Measurements from ENCODE around the gene STRIP1.
A peak's percentile ranks its signal among the peaks of the same experiment; 100 is the strongest.
"Not testable (repeated sequence)": the region's sequence is repeated elsewhere in the genome, so short reads cannot be mapped to it uniquely, and the experiment has no call there.

Gene STRIP1

DNA sequence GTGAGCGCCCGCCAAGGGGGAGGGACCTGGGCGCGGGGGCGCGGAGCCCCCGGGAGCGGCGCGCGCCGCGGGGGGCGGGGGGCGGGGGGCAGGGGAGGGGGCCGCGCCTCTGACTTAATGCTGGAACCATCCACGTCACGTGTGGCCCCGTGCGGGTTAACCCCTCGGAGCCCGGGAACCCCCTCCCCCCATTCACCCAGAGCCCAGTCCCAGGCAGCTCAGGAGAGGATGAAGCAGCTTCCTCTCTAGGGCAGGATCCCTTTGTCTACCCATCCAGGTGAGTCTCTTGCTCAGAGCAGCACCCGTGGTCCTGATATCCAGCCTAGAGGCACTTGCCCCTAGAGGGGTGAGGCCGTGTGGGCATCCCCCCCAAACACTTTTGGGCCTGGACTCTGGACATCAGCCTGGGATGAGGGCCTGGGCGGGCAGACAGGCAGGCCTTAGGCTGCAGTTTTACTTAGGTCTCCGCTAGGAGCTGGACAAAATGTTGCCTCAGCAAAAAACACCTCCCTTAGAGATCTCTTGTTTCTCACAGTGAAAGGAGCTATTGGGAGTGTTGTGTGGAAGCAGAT lies 36.3 kb downstream of the STRIP1 start, which contains the start of gene ALX3:
TSS of gene ALX3 (minus strand) at position 2 of the 572 bp plus-strand sequence. CDS start 60 bp downstream, outside the sequence.
- DNase-seq (ENCODE audit: low spot score): no peak

DNA sequence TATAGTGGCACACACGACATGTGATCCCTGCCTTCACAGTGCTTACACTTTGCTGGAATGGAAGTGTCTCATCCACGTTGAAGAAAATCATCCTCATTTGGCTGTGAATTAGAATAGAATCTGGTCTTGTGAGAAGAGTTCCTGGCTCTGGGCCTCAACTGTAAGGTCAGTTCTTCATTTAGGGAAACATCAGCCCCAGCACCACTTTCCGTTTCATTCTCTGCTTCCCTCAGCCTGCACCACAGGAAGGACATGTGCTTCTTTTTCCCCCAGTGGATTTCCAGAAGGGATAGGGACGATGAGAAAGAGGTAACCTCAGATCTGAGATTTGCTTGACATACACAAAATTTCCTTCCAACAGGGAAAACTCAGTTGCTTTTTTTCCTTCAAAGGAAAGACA lies 39.7 kb downstream of the STRIP1 start:
- no peak for DNase-seq (ENCODE audit: low spot score)

DNA sequence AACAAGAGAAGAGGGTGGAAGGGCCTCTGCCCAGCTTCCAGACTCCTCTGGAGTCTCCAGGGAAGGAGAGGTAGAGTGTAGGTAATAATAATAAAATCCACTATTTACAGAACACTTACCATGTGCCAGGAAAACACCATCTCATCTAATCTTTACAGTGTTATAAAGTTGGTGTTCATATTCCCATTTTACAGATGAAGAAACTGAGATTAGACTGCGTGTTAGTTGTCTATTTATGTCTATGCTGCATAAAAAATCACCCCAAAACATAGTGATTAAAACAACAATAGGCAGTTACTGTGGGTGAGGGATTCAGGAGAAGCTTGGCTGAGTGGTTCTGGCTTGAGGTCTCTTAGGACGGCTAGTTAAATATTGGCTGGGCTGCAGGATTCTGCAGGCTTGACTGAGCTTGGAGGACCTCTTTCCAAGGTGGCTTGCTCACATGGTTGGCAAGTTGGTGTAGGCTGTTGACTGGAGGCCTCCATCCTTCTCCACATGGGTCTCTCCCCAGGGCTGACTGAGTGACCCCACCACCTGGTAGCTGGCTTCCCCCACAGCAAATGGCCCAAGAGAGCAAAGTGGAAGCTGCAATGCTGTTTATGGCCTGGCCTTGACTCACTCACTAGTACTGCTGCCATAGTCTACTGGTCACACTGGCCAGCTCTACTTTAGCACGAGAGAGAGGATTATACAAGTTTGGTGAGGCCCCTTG lies 42.5 kb downstream of the STRIP1 start:
- no peak for DNase-seq (ENCODE audit: low spot score)

DNA sequence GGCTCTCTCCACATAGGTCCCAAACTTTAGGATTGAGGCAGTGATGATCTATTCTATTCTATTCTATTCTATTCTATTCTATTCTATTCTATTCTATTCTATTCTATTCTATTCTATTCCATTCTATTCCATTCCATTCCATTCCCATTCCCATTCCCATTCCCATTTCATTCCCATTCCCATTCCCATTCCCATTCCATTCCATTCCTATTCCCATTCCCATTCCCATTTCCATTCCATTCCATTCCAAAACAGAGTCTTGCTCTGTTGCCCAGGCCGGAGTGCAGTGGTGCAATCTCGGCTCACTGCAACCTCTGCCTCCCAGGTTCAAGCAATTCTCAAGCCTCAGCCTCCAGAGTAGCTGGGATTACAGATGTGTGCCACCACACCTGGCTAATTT lies 45.6 kb downstream of the STRIP1 start:
- not testable (repeated sequence) for DNase-seq (ENCODE audit: low spot score)

DNA sequence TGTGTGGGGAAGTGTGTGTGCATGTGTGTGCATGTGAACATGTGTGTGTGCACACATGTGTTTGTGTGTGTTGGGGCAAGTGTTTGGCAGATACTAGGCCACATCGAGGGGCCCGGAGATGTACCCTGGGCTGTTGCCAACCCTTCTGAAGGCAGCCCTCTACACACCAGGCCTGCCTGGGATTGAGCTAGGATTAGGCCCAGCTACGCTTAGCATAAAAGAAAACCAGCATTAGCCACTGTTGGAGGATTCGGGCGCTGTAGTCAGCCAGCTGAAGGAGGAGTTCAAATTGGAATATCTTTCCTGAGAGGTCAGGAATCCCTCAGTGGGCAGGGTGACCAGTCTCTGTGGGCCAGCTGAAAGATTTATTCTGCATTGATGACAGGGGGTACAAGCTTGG lies 46.6 kb downstream of the STRIP1 start:
- no peak for DNase-seq (ENCODE audit: low spot score)

DNA sequence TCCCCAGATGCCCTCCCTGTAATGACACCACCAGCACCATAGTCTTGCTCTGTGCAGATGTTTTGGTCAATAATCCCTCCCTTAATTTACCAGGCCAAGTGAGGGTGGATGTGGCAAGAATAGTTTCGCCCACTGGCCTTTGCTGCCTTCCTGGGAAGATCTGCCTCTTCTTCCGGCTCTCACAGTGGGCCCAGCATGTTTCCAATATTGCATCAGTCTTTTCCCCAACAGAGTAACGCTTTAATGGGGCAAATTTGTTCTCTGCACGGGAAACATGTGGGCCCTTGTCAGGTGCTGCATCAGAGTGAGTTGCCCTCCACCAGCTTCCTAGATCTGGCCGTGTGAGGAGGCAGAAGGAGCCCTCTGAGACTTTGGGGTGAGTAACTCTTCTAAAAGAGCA lies 48.1 kb downstream of the STRIP1 start:
- no peak for DNase-seq (ENCODE audit: low spot score)

DNA sequence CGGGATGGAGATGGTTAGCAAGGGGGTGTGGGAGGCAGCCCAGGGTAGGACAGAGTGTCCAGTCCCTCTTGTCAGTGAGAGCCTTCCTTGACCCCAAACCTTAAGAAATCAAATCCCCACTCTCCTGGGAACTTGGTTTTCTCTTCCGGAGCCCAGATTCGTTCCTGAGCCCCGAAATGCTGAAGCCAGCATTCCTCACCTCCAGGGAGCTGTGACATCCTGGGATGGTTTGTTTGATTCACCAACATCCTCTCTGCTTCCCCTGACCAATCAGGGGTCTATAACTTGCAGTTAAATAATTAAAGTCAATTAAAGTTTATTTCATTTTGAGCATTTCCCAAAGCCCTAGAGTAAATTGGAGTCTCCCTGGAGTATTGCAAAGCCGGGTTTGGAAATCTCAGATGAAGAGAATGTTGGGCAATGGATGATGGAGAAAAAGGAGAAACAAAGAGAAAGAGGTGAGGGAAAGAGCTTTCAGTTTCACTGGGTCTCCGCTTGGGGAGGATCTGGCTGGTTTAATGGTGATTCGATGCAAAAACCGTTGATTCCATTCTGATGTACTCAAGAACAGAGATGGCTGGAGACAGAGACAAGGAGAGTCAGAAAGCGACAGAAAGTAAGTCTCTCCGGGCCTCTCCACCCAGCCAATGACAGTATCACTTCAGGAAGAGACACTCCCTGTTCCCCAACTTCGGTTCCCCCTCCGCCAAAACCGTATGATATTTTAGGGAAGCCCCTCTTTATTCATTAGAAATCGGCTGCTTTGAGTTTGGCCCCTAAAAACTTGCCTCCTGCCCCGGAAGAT lies 48.8 kb downstream of the STRIP1 start:
- DNase-seq (ENCODE audit: low spot score): no peak

DNA sequence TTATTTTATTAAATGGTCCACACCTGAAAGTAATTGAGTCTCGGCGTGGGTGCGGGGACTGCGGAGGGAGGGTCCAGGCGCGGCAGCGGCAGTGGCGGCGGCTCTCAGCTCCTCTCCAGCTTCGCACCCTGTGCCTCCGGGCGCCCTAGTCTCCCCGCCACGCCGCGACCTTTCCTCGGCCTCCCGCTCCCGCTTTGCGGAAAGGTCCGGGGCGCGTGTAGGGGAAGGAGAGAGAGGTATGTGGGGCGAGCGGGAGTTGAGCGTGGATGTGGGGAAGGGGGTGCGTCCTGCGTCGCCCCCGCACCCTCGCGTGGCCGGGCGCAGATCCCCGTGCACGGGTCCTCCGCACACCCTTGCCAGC lies 49.4 kb downstream of the STRIP1 start:
- no peak for DNase-seq (ENCODE audit: low spot score)

DNA sequence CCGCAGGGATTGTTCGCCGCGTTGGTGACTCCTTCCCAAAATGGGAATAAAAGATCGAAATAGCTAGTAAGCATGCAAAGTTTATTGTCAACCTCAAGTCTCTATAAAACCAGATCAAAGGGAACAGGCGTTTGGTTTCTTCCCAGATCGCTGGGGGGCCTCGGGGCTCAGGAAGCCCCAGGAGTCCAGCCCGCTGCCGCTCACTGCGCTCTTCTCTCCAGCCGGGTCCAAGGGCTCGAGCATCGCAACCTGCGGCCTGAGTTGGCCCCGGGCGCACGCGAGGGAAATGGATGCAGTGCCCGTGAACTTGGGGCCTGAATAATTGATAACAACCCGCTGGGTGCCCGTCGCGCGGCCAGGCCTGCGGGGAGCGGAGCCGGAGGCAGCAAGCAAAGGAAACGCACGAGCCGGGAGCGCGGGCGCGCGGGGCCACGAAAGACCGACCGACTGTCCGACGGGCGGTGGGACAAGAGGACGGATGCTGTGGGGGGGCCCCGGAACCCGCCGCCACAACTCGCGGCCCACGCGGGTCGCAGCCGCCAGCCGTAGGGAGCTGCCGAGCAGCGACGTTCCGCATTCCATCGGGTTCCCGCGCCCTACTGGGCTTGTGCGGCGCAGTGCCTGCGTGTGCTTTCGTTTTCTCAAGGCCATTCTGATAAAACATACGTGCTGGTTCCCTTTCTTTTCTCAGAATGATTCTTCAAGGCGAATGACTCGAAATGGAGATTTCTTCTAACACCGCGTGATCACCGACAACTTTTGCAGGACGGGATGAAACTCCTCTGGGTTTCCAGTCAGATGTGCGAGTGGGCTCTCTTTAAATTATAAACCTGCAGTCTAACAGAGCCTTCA lies 50.0 kb downstream of the STRIP1 start:
- no peak for DNase-seq (ENCODE audit: low spot score)

DNA sequence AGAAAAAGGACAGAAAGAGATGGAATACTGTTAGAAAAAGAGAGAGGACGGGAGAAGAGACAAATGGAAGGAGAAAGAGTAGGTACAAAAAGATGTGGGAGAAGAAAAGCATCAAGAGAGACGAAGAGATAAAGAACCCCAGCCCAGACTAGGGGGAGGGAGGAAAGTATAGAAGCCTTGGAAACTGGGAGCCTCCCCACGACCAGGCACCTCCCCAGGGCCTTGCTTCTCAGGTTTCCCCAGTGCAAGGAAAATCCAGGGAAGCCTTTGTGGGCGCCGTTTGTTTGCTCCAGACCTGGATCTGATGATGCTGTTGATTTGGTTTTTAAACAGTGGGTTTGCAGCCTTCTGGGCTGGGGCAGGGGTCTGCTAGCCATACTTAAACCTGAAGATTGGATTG lies 51.2 kb downstream of the STRIP1 start:
- DNase-seq (ENCODE audit: low spot score): no peak

DNA sequence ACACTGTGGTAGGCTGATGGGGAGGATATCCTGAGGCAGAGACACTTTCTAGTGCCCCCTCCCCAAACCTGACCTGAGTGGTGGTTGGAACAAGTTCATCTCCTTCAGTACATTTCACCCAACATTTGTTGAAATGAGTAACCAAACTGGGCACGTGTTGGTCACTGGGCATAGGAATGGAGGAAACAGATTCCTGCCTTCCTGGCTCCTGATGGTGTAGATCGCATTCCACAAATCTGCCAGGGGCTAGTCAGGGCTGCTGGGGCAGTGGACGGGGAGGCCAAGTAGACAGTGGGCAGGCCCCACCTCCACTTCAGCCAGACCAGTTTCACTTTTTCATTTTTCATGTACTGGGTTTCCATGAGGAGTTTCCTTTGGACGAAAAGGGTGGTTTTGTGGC lies 52.5 kb downstream of the STRIP1 start:
- no peak for DNase-seq (ENCODE audit: low spot score)

DNA sequence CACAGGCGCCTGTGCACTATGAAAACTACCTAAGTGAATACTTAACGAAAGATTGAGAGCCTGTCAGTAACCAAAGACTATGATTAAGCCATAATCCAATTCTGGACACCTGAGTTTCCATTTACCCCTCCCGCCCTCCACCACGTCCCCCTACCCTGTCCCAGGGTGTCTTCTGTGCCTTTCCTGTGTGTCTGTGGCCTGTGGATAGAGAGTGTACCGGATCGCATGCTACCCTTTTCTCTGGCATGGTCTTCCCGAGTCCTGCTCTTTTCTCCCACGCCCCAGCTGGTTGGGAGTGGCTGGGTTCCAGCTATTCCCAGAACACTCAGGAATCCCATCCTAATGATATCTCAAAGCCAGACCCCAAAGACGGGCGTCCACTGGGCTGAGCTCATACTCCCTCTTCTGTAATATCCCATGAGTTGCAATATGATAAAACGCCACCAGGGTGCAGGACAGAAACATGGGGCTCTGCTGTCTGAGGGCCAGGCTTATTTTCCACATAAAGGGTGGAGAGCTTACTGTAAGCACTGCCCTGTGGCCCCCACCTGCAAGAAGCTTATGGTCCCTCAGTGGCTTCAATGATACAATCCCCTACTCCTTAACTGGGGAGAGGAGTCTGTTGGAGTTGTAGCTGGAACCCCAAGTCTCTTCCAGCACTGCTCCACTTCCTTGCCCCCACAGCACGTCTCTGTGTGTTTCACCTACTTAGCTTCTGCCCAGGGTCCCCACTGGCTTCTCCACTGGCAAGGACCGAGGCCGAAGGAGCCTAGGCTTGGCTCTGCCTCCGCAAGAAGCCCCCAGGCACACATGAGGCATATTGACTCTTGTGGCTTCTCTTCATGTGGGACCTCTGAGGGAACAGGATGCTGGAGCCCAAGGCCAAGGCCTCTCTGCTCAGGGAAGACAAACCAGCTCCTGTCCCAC lies 53.7 kb downstream of the STRIP1 start:
- DNase-seq (ENCODE audit: low spot score): peak; percentile 55

DNA sequence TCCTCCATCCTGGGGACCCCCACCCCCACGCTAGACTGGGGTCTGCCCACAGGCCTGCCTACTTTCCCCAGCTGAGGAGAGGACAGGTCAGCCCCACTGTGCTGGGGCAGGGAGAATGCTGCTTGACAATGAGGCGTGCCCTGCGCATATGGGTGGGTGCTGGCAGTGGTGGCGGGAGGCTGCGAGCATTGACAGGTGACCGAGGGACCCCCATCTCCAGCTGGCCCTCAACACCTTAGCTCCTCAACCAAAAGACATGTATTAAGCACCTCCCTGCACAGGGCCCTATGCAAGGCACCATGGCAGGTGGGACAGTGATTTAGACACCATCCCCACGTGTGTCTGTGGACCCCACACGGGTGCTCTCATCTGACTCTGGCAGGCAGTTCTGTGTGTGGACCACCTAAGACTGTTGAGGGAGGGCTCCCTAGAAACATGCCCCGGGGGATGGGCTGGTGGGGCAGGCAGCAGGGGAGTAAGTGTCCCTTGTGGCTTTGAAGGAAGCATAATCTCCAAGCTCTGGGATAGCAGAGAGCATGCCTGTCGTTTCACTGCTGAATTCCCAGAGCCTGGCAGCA lies 54.4 kb downstream of the STRIP1 start:
- no peak for DNase-seq (ENCODE audit: low spot score)

DNA sequence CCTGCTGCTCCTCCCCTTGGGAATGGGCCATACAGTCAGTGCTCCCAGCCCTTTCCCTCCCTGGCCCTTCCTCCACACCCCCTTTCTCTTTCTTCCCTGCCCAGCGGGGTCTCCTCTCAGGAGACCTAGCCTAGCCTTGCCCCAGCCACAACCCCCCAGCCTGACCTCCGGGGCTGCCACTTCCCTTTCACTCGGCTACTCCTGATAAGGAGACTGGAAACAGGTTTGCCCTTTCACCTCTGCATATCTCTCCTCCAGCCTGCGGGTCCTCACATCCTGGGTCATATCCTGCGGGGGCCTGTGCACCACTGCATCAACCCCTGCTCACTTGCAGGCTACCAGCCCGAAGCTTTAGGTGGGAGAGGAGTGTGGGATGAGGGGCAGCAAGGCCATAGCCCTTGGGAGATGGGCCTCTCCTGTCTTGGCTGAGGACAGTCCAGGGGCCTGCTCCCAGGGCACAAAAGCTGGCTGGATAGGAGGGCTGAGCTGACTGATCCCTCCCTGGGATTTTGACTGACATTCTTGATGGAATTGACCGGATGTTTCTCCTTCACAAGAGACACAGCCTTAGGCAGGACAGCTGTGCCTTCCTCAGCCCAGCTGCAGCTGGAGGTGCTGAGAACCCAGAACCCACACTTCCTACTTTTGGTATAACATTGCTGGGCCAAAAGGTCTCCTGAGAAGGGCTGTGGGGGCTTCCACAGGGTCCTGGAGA lies 55.3 kb downstream of the STRIP1 start:
- no peak for DNase-seq (ENCODE audit: low spot score)

DNA sequence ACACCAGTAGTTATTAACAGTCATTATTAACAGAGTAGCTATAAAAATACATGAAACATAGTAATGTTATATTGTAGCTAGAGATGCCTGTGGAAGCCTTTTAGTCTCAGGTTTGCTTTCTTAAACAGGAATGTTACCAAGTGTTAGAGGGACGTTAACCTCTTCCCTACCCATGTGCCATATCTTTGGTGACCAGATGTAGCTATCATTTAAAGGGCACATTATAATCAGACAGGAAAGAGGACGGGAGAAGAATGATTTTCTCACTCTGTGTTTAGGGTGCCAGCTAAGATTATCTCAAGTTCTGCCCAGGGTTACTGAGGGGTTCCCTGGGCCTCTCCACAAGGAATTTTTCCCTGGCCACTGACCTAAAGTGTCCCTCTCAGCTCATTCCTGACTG lies 57.0 kb downstream of the STRIP1 start:
- no peak for DNase-seq (ENCODE audit: low spot score)

DNA sequence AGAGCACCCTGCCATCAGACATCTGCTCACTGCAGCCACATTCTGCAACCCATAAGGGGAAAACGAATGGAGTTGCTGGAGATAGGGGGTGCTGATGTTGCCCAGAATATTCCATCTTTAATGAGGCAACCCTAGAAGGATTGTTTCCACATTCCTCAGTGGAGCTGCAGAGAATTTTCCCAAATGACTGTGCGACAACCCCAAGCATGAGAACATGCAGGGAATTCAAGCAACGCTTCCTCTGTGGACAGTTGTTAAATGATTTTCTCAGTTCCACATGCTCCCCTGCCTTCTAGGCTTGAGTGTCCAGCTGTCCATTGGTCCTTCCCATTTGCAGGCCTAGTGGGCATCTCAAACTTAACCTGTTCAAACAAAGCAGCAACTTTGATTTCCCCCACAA lies 57.4 kb downstream of the STRIP1 start:
- DNase-seq (ENCODE audit: low spot score): no peak

DNA sequence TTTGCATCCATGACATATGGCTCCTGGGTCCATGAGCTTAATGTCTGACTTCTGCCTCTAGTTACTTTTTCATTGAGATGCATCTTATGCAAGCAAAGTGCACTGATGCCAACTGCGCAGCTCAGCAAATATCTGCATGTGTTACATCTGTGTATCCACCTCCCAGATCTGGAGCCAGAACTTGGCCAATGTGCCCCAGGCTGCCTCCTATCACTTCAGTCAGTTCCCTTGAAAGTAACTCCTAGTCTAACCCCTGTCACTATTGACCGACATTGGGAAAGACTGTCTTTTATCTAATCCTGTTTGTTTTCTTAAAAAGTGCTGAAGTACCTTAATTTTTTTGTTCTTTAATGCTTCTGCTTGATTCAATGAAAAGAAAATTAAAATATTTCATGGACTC lies 58.6 kb downstream of the STRIP1 start:
- no peak for DNase-seq (ENCODE audit: low spot score)

DNA sequence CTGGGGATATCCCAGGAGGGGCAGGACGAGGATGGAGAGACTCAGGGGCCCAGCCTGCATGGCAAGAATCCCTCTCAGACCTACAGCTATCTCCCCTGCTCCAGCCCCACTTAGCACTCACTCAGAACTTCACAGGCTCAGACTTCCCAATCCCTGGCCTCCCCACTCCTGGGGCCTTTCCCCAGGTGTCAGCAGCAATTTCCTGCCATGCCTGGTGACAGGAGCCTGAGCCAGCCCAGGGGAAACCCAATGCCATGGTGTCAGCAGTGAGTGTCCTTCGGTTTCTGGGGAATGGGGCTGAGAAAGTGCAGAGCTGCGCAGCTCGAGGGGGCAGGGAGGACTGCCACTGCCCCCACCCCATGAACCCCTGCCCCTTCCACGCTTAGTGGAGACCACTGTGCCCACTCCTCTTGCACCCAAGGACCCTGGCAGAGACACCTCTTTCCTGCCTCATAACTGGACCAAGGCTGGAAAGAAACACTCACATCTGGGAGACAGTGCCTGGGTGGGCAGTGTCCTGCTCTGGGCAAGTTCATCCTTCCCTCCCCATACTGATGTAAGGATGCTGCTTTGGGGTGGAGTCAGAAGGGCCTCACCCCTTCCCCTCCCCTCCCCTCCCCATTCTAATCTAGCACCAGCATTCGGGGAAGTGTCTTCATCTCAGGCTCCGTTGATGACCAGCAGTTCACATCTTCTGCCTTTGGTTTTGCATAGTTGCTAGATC lies 60.7 kb downstream of the STRIP1 start:
- no peak for DNase-seq (ENCODE audit: low spot score)

DNA sequence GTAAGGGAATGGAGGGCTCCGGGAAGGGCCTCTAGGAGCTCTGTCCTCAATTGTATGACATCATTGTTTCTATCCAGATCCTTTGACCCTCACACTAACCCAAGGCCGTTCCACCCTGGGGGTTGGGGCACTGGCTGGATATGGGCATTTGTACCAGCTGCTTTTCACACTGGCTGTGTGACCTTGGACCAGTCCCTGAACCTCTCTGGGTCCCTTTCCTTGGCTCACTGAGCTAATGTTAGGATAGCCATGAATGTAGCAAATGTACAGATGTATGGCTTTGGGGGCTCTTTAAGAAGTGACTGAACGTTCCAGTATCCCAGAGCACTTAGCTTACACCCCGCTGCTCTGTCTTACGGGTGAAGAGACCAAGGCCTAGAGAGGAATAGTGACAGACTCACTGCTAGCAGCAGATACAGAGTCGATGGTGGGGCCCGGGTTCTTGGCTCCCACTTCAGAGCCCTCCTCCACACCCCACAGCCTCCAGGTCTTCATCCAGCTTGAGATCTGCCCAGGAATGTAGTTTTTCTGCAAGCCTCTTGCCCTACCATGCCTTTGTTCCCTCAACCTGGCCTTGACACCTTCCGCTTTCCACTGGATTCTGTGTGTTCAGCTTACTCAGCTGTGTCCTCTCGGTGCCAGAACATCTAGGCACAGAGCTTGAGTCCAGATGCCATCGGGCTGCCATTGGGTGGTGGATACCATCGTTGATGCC lies 63.2 kb downstream of the STRIP1 start:
- no peak for DNase-seq (ENCODE audit: low spot score)

Measured in RKO (cell line).